Suppressor macrophage treated with lipopolysaccharide for 4 hours (primary cell): ENCODE results near the gene THSD4.

Experiments
- DNase-seq: peaks from one replicate; pipeline ENCODE4 v3.0.0-alpha.2; 2020

THSD4 gene

GRCh38 chr15:71098920-71099319 is 16.4 kb upstream of the THSD4 start:
- DNase-seq, result no peak

GRCh38 chr15:71103102-71103676 is 12.1 kb upstream of the THSD4 start:
- peak; percentile 16 for DNase-seq

- no peak for DNase-seq
Observed at GRCh38 chr15:71104636-71105035, 10.6 kb upstream of the THSD4 start.

- DNase-seq, result no peak
Observed at GRCh38 chr15:71105444-71105843, 9.8 kb upstream of the THSD4 start.

GRCh38 chr15:71106802-71107500 is 8.3 kb upstream of the THSD4 start:
- DNase-seq, result peak; percentile 25

- DNase-seq, result no peak
Observed at GRCh38 chr15:71107501-71107815, 7.8 kb upstream of the THSD4 start.

- DNase-seq, result no peak
Observed at GRCh38 chr15:71109130-71109529, 6.1 kb upstream of the THSD4 start.

GRCh38 chr15:71109905-71110304 is 5.4 kb upstream of the THSD4 start:
- DNase-seq, result no peak

GRCh38 chr15:71110405-71111180 is 4.7 kb upstream of the THSD4 start:
- no peak for DNase-seq

GRCh38 chr15:71111181-71111565 is 4.1 kb upstream of the THSD4 start:
- no peak for DNase-seq

- no peak for DNase-seq
Observed at GRCh38 chr15:71111950-71112349, 3.3 kb upstream of the THSD4 start.

GRCh38 chr15:71112429-71112828 is 2.8 kb upstream of the THSD4 start:
- DNase-seq, result no peak

- DNase-seq, result no peak
Observed at GRCh38 chr15:71114066-71114680, 1.1 kb upstream of the THSD4 start.

GRCh38 chr15:71115567-71116351 is 488 bp downstream of the THSD4 start:
- DNase-seq, result peak; percentile 12

GRCh38 chr15:71116366-71116765 is 1.1 kb downstream of the THSD4 start:
- no peak for DNase-seq

GRCh38 chr15:71116942-71117341 is 1.7 kb downstream of the THSD4 start:
- DNase-seq, result no peak

- no peak for DNase-seq
Observed at GRCh38 chr15:71117714-71118305, 2.5 kb downstream of the THSD4 start.

- DNase-seq, result no peak
Observed at GRCh38 chr15:71118345-71118744, 3.1 kb downstream of the THSD4 start.

GRCh38 chr15:71118881-71119632 is 3.8 kb downstream of the THSD4 start:
- no peak for DNase-seq

- DNase-seq, result no peak
Observed at GRCh38 chr15:71120428-71120944, 5.2 kb downstream of the THSD4 start.

GRCh38 chr15:71121442-71121841 is 6.2 kb downstream of the THSD4 start:
- DNase-seq, result no peak
